ENCODE results near the gene CH25H.

CH25H gene

GRCh38 chr10:89158446-89158845, 48.7 kb downstream of the CH25H start:
- no peak for DNase-seq (ENCODE audit: low read depth in 2 of 2)

- DNase-seq (ENCODE audit: low read depth in 2 of 2), result no peak
These were observed 50.8 kb downstream of the CH25H start for GRCh38 chr10:89156161-89156835.

Measured in activated CD8-positive, alpha-beta memory T cell treated with anti-CD3 and anti-CD28 coated beads for 4 hours (primary cell).